ENCODE data around the gene DOK6. TPM values are rescaled to one million over a fixed set of nuclear protein-coding genes. Genes with fewer than 3 reads are reported as not detected.

Gene DOK6
- total RNA-seq, 1 donor from 2014 or later: 6.3 TPM

GRCh38 chr18:69895066-69896047 lies 494.7 kb downstream of the DOK6 start:
- no peak for DNase-seq (ENCODE audit: missing footprints)
- intact Hi-C loops (cut with DNase I): no loop called here
- no peak for ATAC-seq

GRCh38 chr18:69897397-69898108 lies 496.9 kb downstream of the DOK6 start:
- DNase-seq (ENCODE audit: missing footprints): no peak
- intact Hi-C loops (cut with DNase I): no loop called here
- no peak for ATAC-seq

GRCh38 chr18:69898241-69898861 lies 497.7 kb downstream of the DOK6 start:
- DNase-seq (ENCODE audit: missing footprints): no peak
- no peak for ATAC-seq
- intact Hi-C loops (cut with DNase I): no loop called here

Measured in Right ventricle myocardium inferior (tissue), 1 donor.